ENCODE data around the gene PLS1.

- TF ChIP-seq CTCF (IDR thresholded peaks at IDR 0.05; ENCODE audit: low read length) (no peak), EZH2 (IDR thresholded peaks at IDR 0.05; ENCODE audit: borderline replicate concordance, low read length) (no peak)
Observed at GRCh38 chr3:142652826-142653292, 56.7 kb downstream of the PLS1 start.
